ENCODE data around the gene EGR1.

- TF ChIP-seq EZH2 (IDR thresholded peaks at IDR 0.05; ENCODE audit: low read length, unreplicated experiment) (no peak), CTCF (conservative IDR thresholded peaks at IDR 0.05; ENCODE audit: low read depth, low read length) (peak; percentile 82), EZH2phosphoT487 (IDR thresholded peaks at IDR 0.05; ENCODE audit: borderline replicate concordance, low read length) (no peak)
These were observed 15.6 kb upstream of the EGR1 start for GRCh38 chr5:138449501-138450239.
